ENCODE data around the gene KAT14. TPM values are rescaled to one million over a fixed set of nuclear protein-coding genes. Genes with fewer than 3 reads are reported as not detected.
"Not testable (repeated sequence)": the region's sequence is repeated elsewhere in the genome, so short reads cannot be mapped to it uniquely, and the experiment has no call there.

The KAT14 gene, protein sequence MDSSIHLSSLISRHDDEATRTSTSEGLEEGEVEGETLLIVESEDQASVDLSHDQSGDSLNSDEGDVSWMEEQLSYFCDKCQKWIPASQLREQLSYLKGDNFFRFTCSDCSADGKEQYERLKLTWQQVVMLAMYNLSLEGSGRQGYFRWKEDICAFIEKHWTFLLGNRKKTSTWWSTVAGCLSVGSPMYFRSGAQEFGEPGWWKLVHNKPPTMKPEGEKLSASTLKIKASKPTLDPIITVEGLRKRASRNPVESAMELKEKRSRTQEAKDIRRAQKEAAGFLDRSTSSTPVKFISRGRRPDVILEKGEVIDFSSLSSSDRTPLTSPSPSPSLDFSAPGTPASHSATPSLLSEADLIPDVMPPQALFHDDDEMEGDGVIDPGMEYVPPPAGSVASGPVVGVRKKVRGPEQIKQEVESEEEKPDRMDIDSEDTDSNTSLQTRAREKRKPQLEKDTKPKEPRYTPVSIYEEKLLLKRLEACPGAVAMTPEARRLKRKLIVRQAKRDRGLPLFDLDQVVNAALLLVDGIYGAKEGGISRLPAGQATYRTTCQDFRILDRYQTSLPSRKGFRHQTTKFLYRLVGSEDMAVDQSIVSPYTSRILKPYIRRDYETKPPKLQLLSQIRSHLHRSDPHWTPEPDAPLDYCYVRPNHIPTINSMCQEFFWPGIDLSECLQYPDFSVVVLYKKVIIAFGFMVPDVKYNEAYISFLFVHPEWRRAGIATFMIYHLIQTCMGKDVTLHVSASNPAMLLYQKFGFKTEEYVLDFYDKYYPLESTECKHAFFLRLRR
- 24.6 TPM for polyA plus RNA-seq (2013, experiment 1 of 2)
- polyA plus RNA-seq (2013, experiment 2 of 2), result 22.5 TPM

DNA sequence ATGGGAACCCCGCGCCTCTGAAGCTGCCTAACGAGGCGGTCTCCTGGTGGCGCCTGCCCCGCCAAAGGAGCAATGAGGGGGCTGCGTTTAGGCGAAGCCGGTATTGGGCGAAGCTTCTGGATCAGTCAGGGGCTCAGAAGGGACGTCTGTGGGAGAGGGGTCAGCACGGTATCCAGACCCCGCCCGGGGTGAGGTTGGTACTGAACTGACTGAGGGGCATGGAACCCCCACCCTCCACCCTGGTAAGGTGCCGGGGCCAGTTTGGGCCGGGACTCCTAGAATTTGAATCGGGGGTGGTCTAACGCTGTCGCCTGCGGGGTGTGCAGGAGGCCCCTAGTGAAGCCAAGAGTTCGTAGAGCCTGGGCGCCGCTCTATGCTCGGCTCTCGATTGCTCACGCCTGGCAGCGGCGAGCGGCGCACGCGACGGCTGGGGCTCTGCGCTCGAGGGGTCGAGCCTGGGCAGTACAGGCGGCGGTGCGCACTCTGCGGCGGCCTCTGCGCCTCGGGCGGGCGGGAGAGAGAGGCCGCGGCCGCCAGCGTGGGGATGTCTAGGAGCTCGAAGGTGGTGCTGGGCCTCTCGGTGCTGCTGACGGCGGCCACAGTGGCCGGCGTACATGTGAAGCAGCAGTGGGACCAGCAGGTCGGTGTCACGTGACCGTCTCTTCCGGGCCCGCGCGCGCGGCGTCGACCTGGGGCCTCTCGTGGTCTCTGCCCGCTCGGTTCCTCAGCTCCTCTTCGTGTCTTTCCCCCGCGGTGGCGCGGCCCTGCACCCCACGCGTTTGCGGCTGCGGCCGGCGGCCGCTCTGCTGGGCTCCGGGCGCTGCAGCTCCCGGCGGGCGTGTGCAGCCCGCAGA lies at the start of gene KAT14, which contains the start of gene PET117:
Gene KAT14 (plus strand): TSS at position 452 of the 854 bp plus-strand sequence. CDS start 4,798 bp downstream, outside the sequence.
Gene PET117 (plus strand): TSS at position 452 of the 854 bp plus-strand sequence. CDS start 93 bp downstream, at position 545.
- Histone ChIP-seq H3K9ac (ENCODE audit: low read depth, low read length) (peak within 1 kb of the TSS; percentile 96), H3K4me1 (ENCODE audit: insufficient read depth, low read length) (peaks cover 14% of the 10 kb centered on the region; the same call in 1 of the 2 replicates), H3K4me3 (ENCODE audit: low read length) (peak within 1 kb of the TSS; percentile 99), H3K27ac (ENCODE audit: low read depth, low read length) (peak within 1 kb of the TSS; percentile 90), H3K36me3 (ENCODE audit: insufficient read depth, low read length) (peaks cover 9% of the 10 kb centered on the region), H3K27me3 (ENCODE audit: insufficient read depth, low read length) (peaks cover 6% of the 10 kb centered on the region), H3K9me3 (ENCODE audit: insufficient read depth, low read depth, low read length) (no peaks in the 10 kb centered on the region)
- WGBS, result under 1% methylated on average over 87 of the region's 87 CpGs

DNA sequence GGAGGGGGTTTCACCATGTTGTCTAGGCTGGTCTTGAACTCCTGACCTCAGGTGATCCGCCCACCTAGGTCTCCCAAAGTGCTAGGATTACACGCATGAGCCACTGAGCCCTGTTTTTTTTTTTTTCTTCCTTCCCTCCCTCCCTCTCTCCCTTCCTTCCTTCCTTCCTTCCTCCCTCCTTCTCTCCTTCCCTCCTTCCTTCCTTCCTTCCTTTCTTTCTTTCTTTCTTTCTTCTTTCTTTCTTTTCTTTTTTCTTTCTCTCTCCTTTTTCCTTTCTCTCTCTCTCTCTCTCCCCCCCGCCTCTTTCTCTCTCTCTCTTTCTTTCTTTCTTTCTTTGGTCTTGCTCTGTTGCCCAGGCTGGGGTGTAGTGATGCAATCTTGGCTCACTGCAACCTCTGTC lies 49.4 kb upstream of the KAT14 start:
- 92% methylated on average over 3 of the region's 3 CpGs for WGBS
- not testable (repeated sequence) for H3K9me3 ChIP-seq (ENCODE audit: insufficient read depth, low read depth, low read length); H3K9ac ChIP-seq (ENCODE audit: low read depth, low read length); H3K36me3 ChIP-seq (ENCODE audit: insufficient read depth, low read length); H3K4me1 ChIP-seq (ENCODE audit: insufficient read depth, low read length); H3K4me3 ChIP-seq (ENCODE audit: low read length); H3K27ac ChIP-seq (ENCODE audit: low read depth, low read length); H3K27me3 ChIP-seq (ENCODE audit: insufficient read depth, low read length)

- not testable (repeated sequence) for H3K36me3 ChIP-seq (ENCODE audit: insufficient read depth, low read length); H3K4me3 ChIP-seq (ENCODE audit: low read length); H3K9me3 ChIP-seq (ENCODE audit: insufficient read depth, low read depth, low read length); H3K4me1 ChIP-seq (ENCODE audit: insufficient read depth, low read length); H3K27ac ChIP-seq (ENCODE audit: low read depth, low read length); H3K27me3 ChIP-seq (ENCODE audit: insufficient read depth, low read length); H3K9ac ChIP-seq (ENCODE audit: low read depth, low read length)
- 93% methylated on average over 11 of the region's 11 CpGs for WGBS
These were observed 48.8 kb upstream of the KAT14 start for GRCh38 chr20:18088841-18089240.

DNA sequence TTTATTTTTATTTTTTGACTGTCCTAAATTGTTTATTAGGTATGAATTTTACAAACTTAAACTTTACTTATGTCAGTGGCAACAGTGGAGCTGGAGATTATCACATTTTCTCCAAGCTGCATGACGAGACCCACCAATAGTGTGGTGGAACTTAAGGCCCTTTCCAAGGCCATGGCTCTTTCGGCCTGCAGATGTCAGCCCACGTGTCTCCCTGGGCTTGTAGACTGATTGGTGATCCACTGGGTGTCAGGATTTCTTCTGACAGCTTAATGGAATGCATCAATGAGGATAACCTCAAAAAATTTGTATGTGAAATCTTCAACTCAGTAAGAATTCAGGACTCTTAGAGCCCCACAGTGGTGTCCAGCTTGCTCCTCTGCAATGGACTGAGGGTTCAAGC lies 47.6 kb upstream of the KAT14 start:
- Histone ChIP-seq H3K27ac (ENCODE audit: low read depth, low read length) (no peak overlapping the region), H3K9me3 (ENCODE audit: insufficient read depth, low read depth, low read length) (no peaks in the 10 kb centered on the region), H3K4me3 (ENCODE audit: low read length) (no peak overlapping the region), H3K9ac (ENCODE audit: low read depth, low read length) (no peak overlapping the region), H3K27me3 (ENCODE audit: insufficient read depth, low read length) (no peaks in the 10 kb centered on the region), H3K36me3 (ENCODE audit: insufficient read depth, low read length) (no peaks in the 10 kb centered on the region), H3K4me1 (ENCODE audit: insufficient read depth, low read length) (no peaks in the 10 kb centered on the region; the same call in 1 of the 2 replicates)
- WGBS, result 62% methylated on average over 3 of the region's 3 CpGs

DNA sequence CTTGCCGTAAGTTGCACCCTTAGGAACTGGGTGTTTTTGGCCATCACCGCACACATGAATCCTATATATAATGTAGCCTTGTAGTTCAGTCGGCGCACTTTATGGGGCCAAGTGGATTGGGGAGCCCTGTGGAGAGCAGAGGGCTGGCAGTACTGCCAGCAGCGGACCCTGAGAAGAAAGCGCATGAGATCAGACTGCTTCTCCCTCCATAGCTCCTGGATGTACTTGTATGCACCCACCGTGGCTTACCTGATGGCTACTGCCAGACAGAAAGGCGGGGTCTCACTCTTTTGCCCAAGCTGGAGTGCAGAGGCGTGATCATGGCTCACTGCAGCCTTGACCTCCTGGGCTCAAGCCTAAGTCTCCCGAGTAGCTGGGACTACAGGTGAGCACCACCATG lies 47.2 kb upstream of the KAT14 start:
- Histone ChIP-seq H3K9ac (ENCODE audit: low read depth, low read length) (no peak overlapping the region), H3K4me3 (ENCODE audit: low read length) (no peak overlapping the region), H3K36me3 (ENCODE audit: insufficient read depth, low read length) (no peaks in the 10 kb centered on the region), H3K9me3 (ENCODE audit: insufficient read depth, low read depth, low read length) (no peaks in the 10 kb centered on the region), H3K4me1 (ENCODE audit: insufficient read depth, low read length) (no peaks in the 10 kb centered on the region; the same call in 1 of the 2 replicates), H3K27me3 (ENCODE audit: insufficient read depth, low read length) (no peaks in the 10 kb centered on the region), H3K27ac (ENCODE audit: low read depth, low read length) (no peak overlapping the region)
- WGBS, result 93% methylated on average over 10 of the region's 10 CpGs

- Histone ChIP-seq H3K9ac (ENCODE audit: low read depth, low read length) (no peak overlapping the region), H3K27ac (ENCODE audit: low read depth, low read length) (no peak overlapping the region), H3K36me3 (ENCODE audit: insufficient read depth, low read length) (no peaks in the 10 kb centered on the region), H3K4me1 (ENCODE audit: insufficient read depth, low read length) (no peaks in the 10 kb centered on the region; the same call in 1 of the 2 replicates), H3K9me3 (ENCODE audit: insufficient read depth, low read depth, low read length) (no peaks in the 10 kb centered on the region), H3K4me3 (ENCODE audit: low read length) (no peak overlapping the region), H3K27me3 (ENCODE audit: insufficient read depth, low read length) (no peaks in the 10 kb centered on the region)
- 93% methylated on average over 7 of the region's 7 CpGs for WGBS
These were observed 46.0 kb upstream of the KAT14 start for GRCh38 chr20:18091623-18092022.

- no peak overlapping the region for H3K9ac ChIP-seq (ENCODE audit: low read depth, low read length)
- no peaks in the 10 kb centered on the region for H3K36me3 ChIP-seq (ENCODE audit: insufficient read depth, low read length)
- no peaks in the 10 kb centered on the region for H3K27me3 ChIP-seq (ENCODE audit: insufficient read depth, low read length)
- 92% methylated on average over 8 of the region's 8 CpGs for WGBS
- H3K27ac ChIP-seq (ENCODE audit: low read depth, low read length), result no peak overlapping the region
- no peaks in the 10 kb centered on the region for H3K9me3 ChIP-seq (ENCODE audit: insufficient read depth, low read depth, low read length)
- H3K4me3 ChIP-seq (ENCODE audit: low read length), result no peak overlapping the region
- H3K4me1 ChIP-seq (ENCODE audit: insufficient read depth, low read length), result no peaks in the 10 kb centered on the region
These were observed 44.8 kb upstream of the KAT14 start for GRCh38 chr20:18092890-18093289.

DNA sequence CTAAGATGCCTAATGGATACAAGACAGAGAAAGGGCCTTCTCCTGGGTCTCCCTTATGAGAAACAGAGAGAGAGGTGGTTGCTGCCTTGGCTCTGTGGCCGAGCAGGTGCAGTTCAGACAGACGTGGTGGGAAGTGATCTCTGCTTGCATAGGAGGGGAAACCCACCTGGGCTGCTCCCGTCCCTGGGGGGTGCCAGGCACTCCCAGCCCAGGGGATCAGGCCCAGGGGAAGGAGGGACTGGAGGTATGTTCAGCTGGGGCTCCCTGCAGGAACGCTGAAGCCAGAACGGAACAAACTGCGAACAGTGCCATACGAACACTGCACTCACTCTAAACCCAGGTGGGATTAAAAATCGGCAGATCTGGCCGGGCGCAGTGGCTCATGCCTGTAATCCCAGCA lies 44.3 kb upstream of the KAT14 start:
- WGBS, result 91% methylated on average over 10 of the region's 10 CpGs
- Histone ChIP-seq H3K9me3 (ENCODE audit: insufficient read depth, low read depth, low read length) (no peaks in the 10 kb centered on the region), H3K36me3 (ENCODE audit: insufficient read depth, low read length) (no peaks in the 10 kb centered on the region), H3K4me3 (ENCODE audit: low read length) (no peak overlapping the region), H3K27ac (ENCODE audit: low read depth, low read length) (no peak overlapping the region), H3K9ac (ENCODE audit: low read depth, low read length) (no peak overlapping the region), H3K27me3 (ENCODE audit: insufficient read depth, low read length) (no peaks in the 10 kb centered on the region), H3K4me1 (ENCODE audit: insufficient read depth, low read length) (no peaks in the 10 kb centered on the region)

- no peaks in the 10 kb centered on the region for H3K27me3 ChIP-seq (ENCODE audit: insufficient read depth, low read length)
These were observed 43.5 kb upstream of the KAT14 start for GRCh38 chr20:18094191-18094590.

DNA sequence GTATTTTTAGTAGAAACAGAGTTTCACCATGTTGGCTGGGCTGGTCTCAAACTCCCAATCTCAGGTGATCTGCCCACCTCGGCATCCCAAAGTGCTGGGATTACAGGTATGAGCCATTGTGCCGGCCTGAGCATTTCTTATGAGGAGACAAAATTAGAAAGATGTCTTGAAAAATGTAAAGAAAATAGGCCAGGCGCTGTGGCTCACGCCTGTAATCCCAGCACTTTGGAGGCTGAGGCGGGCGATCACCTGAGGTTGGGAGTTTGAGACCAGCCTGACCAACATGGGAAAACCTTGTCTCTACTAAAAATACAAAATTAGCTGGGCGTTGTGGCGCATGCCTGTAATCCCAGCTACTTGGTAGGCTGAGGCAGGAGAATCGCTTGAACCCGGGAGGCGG lies 37.1 kb upstream of the KAT14 start:
- WGBS, result 95% methylated on average over 11 of the region's 11 CpGs
- not testable (repeated sequence) for H3K27me3 ChIP-seq (ENCODE audit: insufficient read depth, low read length); H3K27ac ChIP-seq (ENCODE audit: low read depth, low read length); H3K36me3 ChIP-seq (ENCODE audit: insufficient read depth, low read length); H3K9ac ChIP-seq (ENCODE audit: low read depth, low read length); H3K4me1 ChIP-seq (ENCODE audit: insufficient read depth, low read length); H3K9me3 ChIP-seq (ENCODE audit: insufficient read depth, low read depth, low read length); H3K4me3 ChIP-seq (ENCODE audit: low read length)

More at GRCh38 chr20:18094191-18094590, 43.5 kb upstream of the KAT14 start:
- Histone ChIP-seq H3K27ac (ENCODE audit: low read depth, low read length) (no peak overlapping the region), H3K9ac (ENCODE audit: low read depth, low read length) (no peak overlapping the region), H3K9me3 (ENCODE audit: insufficient read depth, low read depth, low read length) (no peaks in the 10 kb centered on the region), H3K4me3 (ENCODE audit: low read length) (no peak overlapping the region), H3K36me3 (ENCODE audit: insufficient read depth, low read length) (no peaks in the 10 kb centered on the region), H3K4me1 (ENCODE audit: insufficient read depth, low read length) (no peaks in the 10 kb centered on the region)
- WGBS, result 73% methylated on average over 4 of the region's 5 CpGs

Measured in HUES64 (cell line).